ENCODE measurements around the gene MBOAT1.

GRCh38 chr6:20142866-20143265, 69.4 kb downstream of the MBOAT1 start:
- TF ChIP-seq POLR2AphosphoS5 (IDR thresholded peaks at IDR 0.05; ENCODE audit: low read depth, low read length) (no peak), SIN3A (IDR thresholded peaks at IDR 0.05; ENCODE audit: borderline replicate concordance, insufficient read depth, low read length) (no peak), REST (IDR thresholded peaks at IDR 0.05; ENCODE audit: insufficient read depth in 1 of 2, low read depth in 2 of 2, low read length in 2 of 2) (no peak), TAF1 (IDR thresholded peaks at IDR 0.05; ENCODE audit: borderline replicate concordance, insufficient read depth, low read length) (no peak)
